ENCODE measurements around the gene RIPK4.

RIPK4 gene

GRCh38 chr21:41769521-41769920 lies 2.7 kb upstream of the RIPK4 start:
- DNase-seq (ENCODE audit: extremely low read depth, low read depth), result no peak
- no peak for TF ChIP-seq CTCF (IDR thresholded peaks at IDR 0.05; ENCODE audit: low read depth, low read length)

GRCh38 chr21:41769111-41769510 lies 2.3 kb upstream of the RIPK4 start:
- TF ChIP-seq CTCF (IDR thresholded peaks at IDR 0.05; ENCODE audit: low read depth, low read length), result no peak
- DNase-seq (ENCODE audit: extremely low read depth, low read depth), result no peak

- DNase-seq (ENCODE audit: extremely low read depth, low read depth), result no peak
- peak; percentile 50 for TF ChIP-seq CTCF (IDR thresholded peaks at IDR 0.05; ENCODE audit: low read depth, low read length)
These were observed 1.7 kb upstream of the RIPK4 start for GRCh38 chr21:41768437-41769042.

- DNase-seq (ENCODE audit: extremely low read depth, low read depth), result no peak
- TF ChIP-seq CTCF (IDR thresholded peaks at IDR 0.05; ENCODE audit: low read depth, low read length), result no peak
These were observed 969 bp upstream of the RIPK4 start for GRCh38 chr21:41767606-41768436.

GRCh38 chr21:41765973-41766882 lies 624 bp downstream of the RIPK4 start:
- DNase-seq (ENCODE audit: extremely low read depth, low read depth), result no peak
- no peak for TF ChIP-seq CTCF (IDR thresholded peaks at IDR 0.05; ENCODE audit: low read depth, low read length)

GRCh38 chr21:41765420-41765821 lies 1.4 kb downstream of the RIPK4 start:
- DNase-seq (ENCODE audit: extremely low read depth, low read depth), result no peak
- no peak for TF ChIP-seq CTCF (IDR thresholded peaks at IDR 0.05; ENCODE audit: low read depth, low read length)

Data from AG09319 (cell line).